GM10266 (cell line): Measurements from ENCODE around the gene ARMC2.

Source experiments
- DNase-seq: peaks from one replicate; pipeline ENCODE4 v3.0.0; 2012; ENCODE audit errors: extremely low spot score
- TF ChIP-seq, protein P1 (sequence below): IDR thresholded peaks from 2 replicates; pipeline ENCODE4 v1.5.1; 2012; ENCODE audit warnings: mild to moderate bottlenecking, low read depth; ENCODE audit not compliant: control insufficient read depth, insufficient read depth; ENCODE audit errors: missing control alignments

ARMC2 gene

DNA sequence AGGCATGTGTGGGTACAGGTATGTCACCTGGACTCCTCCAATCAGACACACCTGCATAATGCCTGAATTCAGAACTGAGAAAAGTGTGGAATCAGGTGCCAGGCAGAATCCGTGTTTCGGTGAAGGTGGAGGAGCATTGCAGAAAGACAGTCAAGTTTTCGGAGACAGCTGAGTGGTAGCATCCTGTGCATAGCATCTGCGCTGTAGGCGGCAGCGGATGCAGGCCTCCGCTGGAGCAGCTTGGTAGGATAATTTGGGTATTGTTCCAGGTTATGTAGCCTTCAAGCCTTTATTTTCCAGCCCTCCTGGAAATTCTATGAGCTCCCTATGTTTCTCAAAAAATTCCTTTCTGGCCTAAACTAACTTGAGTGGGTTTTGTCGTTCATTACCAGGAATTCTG, 15.5 kb upstream of the ARMC2 start:
- no peak for DNase-seq
- TF ChIP-seq, protein P1, sequence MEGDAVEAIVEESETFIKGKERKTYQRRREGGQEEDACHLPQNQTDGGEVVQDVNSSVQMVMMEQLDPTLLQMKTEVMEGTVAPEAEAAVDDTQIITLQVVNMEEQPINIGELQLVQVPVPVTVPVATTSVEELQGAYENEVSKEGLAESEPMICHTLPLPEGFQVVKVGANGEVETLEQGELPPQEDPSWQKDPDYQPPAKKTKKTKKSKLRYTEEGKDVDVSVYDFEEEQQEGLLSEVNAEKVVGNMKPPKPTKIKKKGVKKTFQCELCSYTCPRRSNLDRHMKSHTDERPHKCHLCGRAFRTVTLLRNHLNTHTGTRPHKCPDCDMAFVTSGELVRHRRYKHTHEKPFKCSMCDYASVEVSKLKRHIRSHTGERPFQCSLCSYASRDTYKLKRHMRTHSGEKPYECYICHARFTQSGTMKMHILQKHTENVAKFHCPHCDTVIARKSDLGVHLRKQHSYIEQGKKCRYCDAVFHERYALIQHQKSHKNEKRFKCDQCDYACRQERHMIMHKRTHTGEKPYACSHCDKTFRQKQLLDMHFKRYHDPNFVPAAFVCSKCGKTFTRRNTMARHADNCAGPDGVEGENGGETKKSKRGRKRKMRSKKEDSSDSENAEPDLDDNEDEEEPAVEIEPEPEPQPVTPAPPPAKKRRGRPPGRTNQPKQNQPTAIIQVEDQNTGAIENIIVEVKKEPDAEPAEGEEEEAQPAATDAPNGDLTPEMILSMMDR, result no peak

DNA sequence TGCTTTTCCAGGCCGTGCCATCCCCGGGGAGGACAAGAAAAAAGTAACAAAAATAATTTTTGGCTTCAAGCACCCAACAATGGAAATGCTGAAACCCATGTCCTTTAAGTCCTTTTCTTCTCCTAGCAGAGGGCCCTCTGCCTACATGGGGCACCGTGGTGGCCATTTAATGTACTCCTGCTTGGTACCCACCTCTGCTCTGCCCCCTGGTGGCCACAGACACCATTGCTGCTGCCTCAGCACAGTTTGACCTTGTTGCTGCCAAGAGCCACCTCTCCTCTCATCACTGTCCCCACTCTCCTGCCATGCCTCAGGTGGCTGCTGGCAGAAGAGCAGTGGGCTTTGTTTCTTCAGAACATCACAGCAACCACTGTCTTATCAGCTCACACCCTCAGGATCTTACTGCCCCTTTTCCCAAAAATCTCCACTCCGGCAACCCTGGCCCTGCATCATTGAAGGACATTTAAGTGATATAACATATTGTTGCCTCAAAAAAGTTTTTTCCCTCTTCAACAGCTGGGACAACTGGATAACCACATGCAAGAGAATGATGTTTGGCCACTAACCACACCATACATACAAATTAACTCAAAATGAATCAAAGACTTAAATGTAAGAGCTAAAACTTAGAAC, 12.9 kb upstream of the ARMC2 start:
- TF ChIP-seq, protein P1, result peak; percentile 86
- peak; percentile 74 for DNase-seq

DNA sequence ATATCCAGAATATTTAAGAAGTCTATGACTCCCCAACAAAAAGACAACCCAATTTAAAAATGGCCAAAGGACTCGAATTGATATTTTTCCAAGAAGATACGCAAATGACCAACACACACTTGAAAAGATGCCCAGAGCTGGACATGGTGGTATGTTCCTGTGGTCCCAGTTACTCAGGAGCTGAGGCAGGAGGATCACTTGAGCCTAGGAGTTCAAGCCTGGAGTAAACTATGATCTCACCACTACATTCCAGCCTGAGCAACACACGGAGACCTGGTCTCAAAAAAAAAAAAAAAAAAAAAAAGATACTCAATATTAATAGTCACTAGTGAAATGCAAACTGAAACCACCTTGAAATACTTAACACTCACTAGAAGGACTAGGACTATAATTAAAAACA, 12.2 kb upstream of the ARMC2 start:
- DNase-seq, result no peak
- TF ChIP-seq, protein P1, result no peak

- TF ChIP-seq, protein P1, result no peak
Observed at GRCh38 chr6:108837236-108837971, 10.8 kb upstream of the ARMC2 start.

GRCh38 chr6:108838101-108838717, 10.0 kb upstream of the ARMC2 start:
- no peak for DNase-seq
- TF ChIP-seq, protein P1, result no peak

More at GRCh38 chr6:108837236-108837971, 10.8 kb upstream of the ARMC2 start:
- DNase-seq, result no peak

DNA sequence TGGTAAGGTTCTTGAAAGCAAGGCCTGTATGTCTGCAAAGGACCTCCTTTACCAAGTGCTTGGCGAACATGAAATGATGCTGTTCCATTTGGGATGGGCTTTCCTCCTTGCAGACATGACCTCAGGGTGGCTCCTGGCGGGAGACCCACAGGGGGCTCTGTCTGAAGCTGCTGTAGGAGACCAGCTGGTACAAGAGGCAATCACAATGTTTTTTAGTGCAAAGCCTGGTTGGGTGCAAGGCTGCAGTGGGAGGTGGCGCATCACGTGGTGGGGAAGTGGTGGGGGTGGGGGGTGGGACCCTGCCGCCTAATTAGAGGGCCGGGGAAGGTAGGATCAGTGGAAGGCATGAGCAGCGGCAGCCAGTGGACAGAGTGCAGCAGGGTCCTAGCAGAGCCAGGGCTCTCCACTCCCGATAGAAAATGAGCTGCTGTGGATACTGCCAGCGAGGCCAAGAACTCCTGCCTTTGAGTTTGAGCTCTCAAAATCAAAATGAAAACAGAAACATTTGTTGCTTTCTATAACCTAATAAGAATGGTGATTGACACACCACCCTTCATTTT, 9.1 kb upstream of the ARMC2 start:
- TF ChIP-seq, protein P1, result no peak

More for the DNA sequence above, 9.1 kb upstream of the ARMC2 start:
- no peak for DNase-seq
